HCT116 (cell line): ENCODE results near the gene ZNF280C. TPM values are rescaled to one million over a fixed set of nuclear protein-coding genes. Genes with fewer than 3 reads are reported as not detected.

Experiments used
- ATAC-seq: fragments of 200-7000 bp; cut with Tn5 transposase; 2 replicates; pipeline ENCODE4 v1.9.1; 2020; ENCODE audit warnings: mild to moderate bottlenecking, moderate library complexity
- BruUV-seq: library from RNA; stranded (reverse); fragments of 400-500 nt; replicated peaks from 2 replicates; lab custom pipeline; 2021; lab: Mats Ljungman, UMichigan
- CTCF ChIA-PET: fragments of 300-600 bp; sonication (Branson Sonifier 250); formaldehyde crosslinking; loops from one replicate; lab custom pipeline; 2021; ENCODE audit warnings: antibody characterized with exemption; lab: Charles Lee
- POLR2A ChIA-PET: fragments of 300-600, 350-600 bp; sonication (Branson Sonifier 250); formaldehyde crosslinking; loops from one replicate; lab custom pipeline; 2021; ENCODE audit warnings: antibody characterized with exemption; lab: Charles Lee
- RAD21 ChIA-PET, 2 experiments: fragments of 300-600 bp; sonication (Branson Sonifier 250); formaldehyde crosslinking; loops; one replicate each; lab custom pipeline; 2023; ENCODE audit warnings: low total read pairs in 2 of 2; ENCODE audit not compliant: uncharacterized antibody in 2 of 2, unreplicated experiment in 2 of 2, low non-redundant PET in 1 of 2; lab: Charles Lee
- DNase-seq: peaks from one replicate; pipeline ENCODE4 v3.0.0-alpha.2; 2010; ENCODE audit warnings: low read depth, low spot score
- H2AFZ ChIP-seq: fragments of 200-600 bp; shearing (Covaris generic), sonication (generic); 2 replicates; pipeline ENCODE4 v1.6.1; 2017; ENCODE audit warnings: low read depth, mixed run types, mixed read lengths, antibody characterized with exemption, low read length; ENCODE audit not compliant: poor library complexity, severe bottlenecking
- H3K27ac ChIP-seq: 2 replicates; pipeline ENCODE4 v1.5.1; 2012; ENCODE audit warnings: low read depth, low read length
- H3K27me3 ChIP-seq: fragments of 200-600 bp; sonication (generic); 2 replicates; pipeline ENCODE4 v1.6.1; 2016; ENCODE audit warnings: mixed run types, low read length, mixed read lengths; ENCODE audit not compliant: insufficient read depth
- H3K36me3 ChIP-seq, 2 experiments: fragments of 200-500 bp in 1 of 2; fragments of 200-600 bp in 1 of 2; sonication (Bioruptor generic) in 1 of 2; sonication (generic) in 1 of 2; 2 replicates each; pipeline versions ENCODE4 v1.5.1 to v1.6.1; 2014 to 2016; ENCODE audit warnings: low read length in 2 of 2, inconsistent platforms in 1 of 2, mixed read lengths in 1 of 2, mixed run types in 1 of 2; ENCODE audit not compliant: insufficient read depth in 2 of 2, control insufficient read depth in 1 of 2
- H3K4me1 ChIP-seq, 2 experiments: fragments of 200-600 bp in 1 of 2; sonication (generic) in 1 of 2; 2 replicates each; pipeline versions ENCODE4 v1.5.1 to v1.6.1; 2012 to 2017; ENCODE audit warnings: low read length in 2 of 2, inconsistent platforms in 1 of 2, mild to moderate bottlenecking in 1 of 2, mixed read lengths in 1 of 2, mixed run types in 1 of 2, moderate library complexity in 1 of 2; ENCODE audit not compliant: insufficient read depth in 2 of 2, control insufficient read depth in 1 of 2
- H3K4me2 ChIP-seq: fragments of 200-600 bp; sonication (generic); 2 replicates; pipeline ENCODE4 v1.6.1; 2017; ENCODE audit warnings: mixed run types, low read length, mixed read lengths
- H3K4me3 ChIP-seq, 2 experiments: fragments of 200-600 bp in 1 of 2; sonication (generic) in 1 of 2; replicated peaks in 1 of 2; 2 replicates each; pipeline ENCODE4 v1.5.1; 2011 to 2016; ENCODE audit warnings: low read length in 2 of 2, control low read depth in 1 of 2, low read depth in 1 of 2, mild to moderate bottlenecking in 1 of 2, mixed read lengths in 1 of 2, mixed run types in 1 of 2
- H3K79me2 ChIP-seq: fragments of 200-600 bp; sonication (generic); 2 replicates; pipeline ENCODE4 v1.6.1; 2017; ENCODE audit warnings: mild to moderate bottlenecking, mixed run types, low read length, moderate library complexity, mixed read lengths; ENCODE audit not compliant: insufficient read depth
- H3K9ac ChIP-seq: fragments of 200-600 bp; sonication (generic); 2 replicates; pipeline ENCODE4 v1.6.1; 2016; ENCODE audit warnings: low read length, mixed read lengths
- H3K9me2 ChIP-seq: fragments of 200-600 bp; sonication (generic), shearing (Covaris generic); 2 replicates; pipeline ENCODE4 v1.6.1; 2017; ENCODE audit warnings: mixed run types, mild to moderate bottlenecking, moderate library complexity; ENCODE audit not compliant: insufficient read depth
- H3K9me3 ChIP-seq, 2 experiments: fragments of 200-500 bp in 1 of 2; fragments of 200-600 bp in 1 of 2; sonication (Bioruptor generic) in 1 of 2; sonication (generic) in 1 of 2; 2 replicates each; pipeline ENCODE4 v1.6.1; 2014 to 2017; ENCODE audit warnings: low read length in 2 of 2, mixed read lengths in 2 of 2, inconsistent platforms in 1 of 2, low read depth in 1 of 2, mild to moderate bottlenecking in 1 of 2, mixed run types in 1 of 2, moderate library complexity in 1 of 2; ENCODE audit not compliant: control insufficient read depth in 1 of 2, insufficient read depth in 1 of 2
- H4K20me1 ChIP-seq: fragments of 200-600 bp; sonication (generic), shearing (Covaris generic); 2 replicates; pipeline ENCODE4 v1.6.1; 2017; ENCODE audit warnings: mixed run types, mild to moderate bottlenecking, moderate library complexity; ENCODE audit not compliant: insufficient read depth
- CBX3 ChIP-seq: IDR thresholded peaks from 2 replicates; pipeline ENCODE4 v1.6.1; 2012; ENCODE audit warnings: low read depth
- CTCF ChIP-seq, 3 experiments: fragments of 200-600 bp in 1 of 3; sonication (generic) in 1 of 3; IDR thresholded peaks in 2 of 3; conservative IDR thresholded peaks in 1 of 3; 2 replicates each; pipeline ENCODE4 v1.5.1; 2012 to 2017; ENCODE audit warnings: low read depth in 2 of 3, low read length in 2 of 3, antibody characterized with exemption in 1 of 3, borderline replicate concordance in 1 of 3, control low read depth in 1 of 3, mild to moderate bottlenecking in 1 of 3, mixed read lengths in 1 of 3, mixed run types in 1 of 3, moderate library complexity in 1 of 3; ENCODE audit not compliant: insufficient read depth in 1 of 3
- EGR1 ChIP-seq: IDR thresholded peaks from 2 replicates; pipeline ENCODE4 v1.6.1; 2012; ENCODE audit warnings: low read depth
- ELF1 ChIP-seq: IDR thresholded peaks from 2 replicates; pipeline ENCODE4 v1.6.1; 2012; ENCODE audit warnings: low read depth, borderline replicate concordance
- EZH2 ChIP-seq: fragments of 200-600 bp; sonication (generic); IDR thresholded peaks from 2 replicates; pipeline ENCODE4 v1.6.1; 2017; ENCODE audit warnings: antibody characterized with exemption, mixed run types
- POLR2A ChIP-seq: IDR thresholded peaks from 2 replicates; pipeline ENCODE4 v1.7.0; 2011; ENCODE audit warnings: borderline replicate concordance; ENCODE audit not compliant: insufficient read depth, insufficient read length; ENCODE audit errors: extremely low read depth
- RAD21 ChIP-seq: IDR thresholded peaks from 2 replicates; pipeline ENCODE4 v1.6.1; 2012; ENCODE audit warnings: low read depth, mild to moderate bottlenecking
- REST ChIP-seq: IDR thresholded peaks from 2 replicates; pipeline ENCODE4 v1.6.1; 2012; ENCODE audit warnings: low read depth
- SIN3A ChIP-seq: IDR thresholded peaks from 2 replicates; pipeline ENCODE4 v1.6.1; 2012; ENCODE audit warnings: low read depth
- SP1 ChIP-seq: IDR thresholded peaks from 2 replicates; pipeline ENCODE4 v1.6.1; 2012; ENCODE audit warnings: low read depth
- SRF ChIP-seq: IDR thresholded peaks from 2 replicates; pipeline ENCODE4 v1.6.1; 2012; ENCODE audit warnings: low read depth
- TCF7L2 ChIP-seq: IDR thresholded peaks from 2 replicates; pipeline ENCODE4 v1.7.0; 2011; ENCODE audit warnings: borderline replicate concordance, inconsistent platforms; ENCODE audit not compliant: insufficient read depth, insufficient read length; ENCODE audit errors: extremely low read depth
- YY1 ChIP-seq: IDR thresholded peaks from 2 replicates; pipeline ENCODE4 v1.6.1; 2011; ENCODE audit warnings: low read length, low read depth, moderate library complexity, mild to moderate bottlenecking; ENCODE audit not compliant: insufficient replicate concordance; ENCODE audit errors: extremely low read depth
- ZFX ChIP-seq: fragments of 450-650 bp; IDR thresholded peaks from 2 replicates; pipeline ENCODE4 v1.6.1; 2017
- ZNF274 ChIP-seq: fragments of 200-500 bp; sonication (Bioruptor generic); IDR thresholded peaks from 2 replicates; pipeline ENCODE4 v1.6.1; 2014; ENCODE audit warnings: mild to moderate bottlenecking, low read depth, low read length, inconsistent platforms
- intact Hi-C: fragments of 100-400 bp; cut with micrococcal nuclease; formaldehyde crosslinking; loops from 2 replicates; pipeline ENCODE4 v1.10.0; 2022
- total RNA-seq: library from RNA; stranded (reverse); gene quantifications from one replicate; pipeline ENCODE4 v1.2.1, GENCODE V29; 2021; ENCODE audit not compliant: unreplicated experiment

Gene ZNF280C
- total RNA-seq, 1 experiment from 2014 or later, result 12.3 TPM

- peak overlapping the region; percentile 73 to 74 for H3K4me3 ChIP-seq
- no peak for TF ChIP-seq ELF1
- TF ChIP-seq ZNF274, result no peak
- TF ChIP-seq SP1, result no peak
- peaks cover 0 to 5% of the 10 kb centered on the region in 2 experiments; a peak in 2 of 4 replicates for H3K4me1 ChIP-seq
- peak overlapping the region; percentile 77 for H3K4me2 ChIP-seq
- H4K20me1 ChIP-seq, result no peaks in the 10 kb centered on the region
- H3K9me3 ChIP-seq, result no peaks in the 10 kb centered on the region
- peak overlapping the region; percentile 73 for H3K9ac ChIP-seq
- TSS peak; percentile 46 for BruUV-seq
- H3K27ac ChIP-seq, result peak overlapping the region; percentile 84
- H3K27me3 ChIP-seq, result no peaks in the 10 kb centered on the region
- H3K9me2 ChIP-seq, result no peaks in the 10 kb centered on the region
- DNase-seq, result no peak
- POLR2A ChIA-PET, result interaction anchor here (1.4 kb wide), 1 partner anchor 102 kb away, joined by 3 read pairs; the partner anchor contains the start of gene AIFM1
- no peaks in the 10 kb centered on the region for H3K36me3 ChIP-seq
- CTCF ChIA-PET, result no interaction called here
- H3K79me2 ChIP-seq, result peaks cover 47% of the 10 kb centered on the region
- H2AFZ ChIP-seq, result no peak overlapping the region
- intact Hi-C loops, result no loop called here
- ATAC-seq, result no peak; the same call in 1 of the 2 replicates
- RAD21 ChIA-PET, result no interaction called here
Measured at GRCh38 chrX:130267956-130268448, 697 bp downstream of the ZNF280C start.

DNA sequence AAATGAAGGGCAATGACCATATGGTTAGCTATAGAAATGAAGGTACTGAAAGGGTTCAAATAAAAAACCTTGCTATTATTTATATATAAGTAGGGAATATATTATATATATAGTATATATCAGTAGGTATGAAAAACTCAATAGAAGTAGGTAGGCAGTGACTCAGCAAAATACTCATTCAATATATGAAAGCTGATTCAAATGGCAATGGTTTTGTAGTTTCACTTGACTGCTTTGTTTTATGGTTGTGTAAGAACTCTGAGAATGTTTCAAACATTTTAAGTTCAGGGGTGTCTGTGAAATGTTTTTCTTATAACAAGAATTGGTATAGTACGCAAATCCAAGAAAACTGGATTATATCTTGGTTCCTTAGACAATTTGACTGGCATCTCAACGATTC lies 4.1 kb downstream of the ZNF280C start:
- BruUV-seq, result no TSS peak
- Histone ChIP-seq H3K9me2 (no peaks in the 10 kb centered on the region), H3K36me3 (no peaks in the 10 kb centered on the region), H3K27ac (no peak overlapping the region), H3K27me3 (no peaks in the 10 kb centered on the region), H3K4me1 (peaks cover 4 to 29% of the 10 kb centered on the region in 2 experiments; a peak in 3 of 4 replicates), H3K4me3 (no peak overlapping the region), H4K20me1 (no peaks in the 10 kb centered on the region), H3K9me3 (no peaks in the 10 kb centered on the region), H2AFZ (no peak overlapping the region), H3K9ac (no peak overlapping the region), H3K4me2 (no peak overlapping the region), H3K79me2 (peaks cover 59% of the 10 kb centered on the region)
- ATAC-seq (no peak), DNase-seq (no peak)
- intact Hi-C loops, result no loop called here
- ChIA-PET CTCF (no interaction called here), RAD21 (no interaction called here), POLR2A (interaction anchor here (0.7 kb wide), 1 partner anchor 116 kb away, joined by 3 read pairs; no protein-coding TSS in a partner anchor)
- no peak for TF ChIP-seq TCF7L2
- no peak for TF ChIP-seq CBX3
- no peak for TF ChIP-seq EZH2
- no peak for TF ChIP-seq SP1
- no peak for TF ChIP-seq SIN3A
- TF ChIP-seq POLR2A, result no peak
- TF ChIP-seq YY1, result no peak
- TF ChIP-seq REST, result no peak
- TF ChIP-seq ELF1, result no peak
- TF ChIP-seq RAD21, result no peak
- TF ChIP-seq EGR1, result no peak
- no peak for TF ChIP-seq CTCF (IDR thresholded peaks at IDR 0.05 in 2 of 3, conservative IDR thresholded peaks at IDR 0.05 in 1 of 3; ENCODE audit: borderline replicate concordance in 1 of 3, insufficient read depth in 1 of 3, low read depth in 2 of 3, low read length in 2 of 3)
- TF ChIP-seq ZNF274, result no peak
- no peak for TF ChIP-seq SRF
- no peak for TF ChIP-seq ZFX
